GM19324 (cell line): ENCODE measurements around the gene IL17RA.

Experiments used
- ATAC-seq: cut with Tn5 transposase; IDR thresholded peaks from one replicate; pipeline ENCODE4 v1.9.1; 2021; ENCODE audit warnings: mild to moderate bottlenecking, moderate library complexity; ENCODE audit not compliant: unreplicated experiment, low FRiP score

IL17RA gene

GRCh38 chr22:17079572-17079971 lies 5.2 kb upstream of the IL17RA start:
- ATAC-seq: no peak

GRCh38 chr22:17083255-17083654 lies 1.5 kb upstream of the IL17RA start:
- no peak for ATAC-seq

GRCh38 chr22:17083811-17084441 lies 874 bp upstream of the IL17RA start:
- ATAC-seq: no peak

GRCh38 chr22:17085277-17086181 lies 729 bp downstream of the IL17RA start:
- peak; percentile 6 for ATAC-seq

GRCh38 chr22:17086296-17086695 lies 1.5 kb downstream of the IL17RA start:
- ATAC-seq: no peak

GRCh38 chr22:17086788-17087497 lies 2.1 kb downstream of the IL17RA start:
- no peak for ATAC-seq

GRCh38 chr22:17087498-17088131 lies 2.8 kb downstream of the IL17RA start:
- ATAC-seq: no peak

GRCh38 chr22:17090550-17090949 lies 5.8 kb downstream of the IL17RA start:
- no peak for ATAC-seq

GRCh38 chr22:17091851-17092250 lies 7.1 kb downstream of the IL17RA start:
- no peak for ATAC-seq

- no peak for ATAC-seq
These were observed 8.3 kb downstream of the IL17RA start for GRCh38 chr22:17093081-17093480.

- no peak for ATAC-seq
These were observed 10.7 kb downstream of the IL17RA start for GRCh38 chr22:17095538-17095937.

GRCh38 chr22:17096071-17096470 lies 11.3 kb downstream of the IL17RA start:
- no peak for ATAC-seq

- ATAC-seq: no peak
These were observed 12.3 kb downstream of the IL17RA start for GRCh38 chr22:17097062-17097461.

- ATAC-seq: no peak
These were observed 12.9 kb downstream of the IL17RA start for GRCh38 chr22:17097701-17098100.

GRCh38 chr22:17098379-17098819 lies 13.6 kb downstream of the IL17RA start:
- ATAC-seq: no peak

- no peak for ATAC-seq
These were observed 15.8 kb downstream of the IL17RA start for GRCh38 chr22:17100621-17101020.

GRCh38 chr22:17101475-17102296 lies 16.9 kb downstream of the IL17RA start:
- no peak for ATAC-seq

GRCh38 chr22:17102297-17102667 lies 17.5 kb downstream of the IL17RA start:
- ATAC-seq: no peak

- no peak for ATAC-seq
These were observed 18.6 kb downstream of the IL17RA start for GRCh38 chr22:17103351-17103750.
